Thyroid gland (tissue), 4 donors: Measurements from ENCODE around the gene HHIP.

Source experiments
- CTCF ChIP-seq, 6 experiments: fragments of 200-600 bp in 3 of 6; fragments of 450-650 bp in 3 of 6; sonication (generic) in 3 of 6; IDR thresholded peaks; one replicate each; pipeline ENCODE4 v1.5.1; 2016 to 2019; ENCODE audit warnings: antibody characterized with exemption in 6 of 6, mild to moderate bottlenecking in 2 of 6, inconsistent platforms in 1 of 6, moderate library complexity in 1 of 6
- POLR2A ChIP-seq, 2 donors: fragments of 450-650 bp; IDR thresholded peaks; one replicate each; pipeline ENCODE4 v1.6.1; 2017; ENCODE audit warnings: antibody characterized with exemption in 2 of 2, mild to moderate bottlenecking in 2 of 2, moderate library complexity in 1 of 2

- no peak for TF ChIP-seq CTCF (IDR thresholded peaks at IDR 0.05)
- TF ChIP-seq POLR2A (IDR thresholded peaks at IDR 0.05), result no peak
Measured at GRCh38 chr4:144689125-144689524, 43.2 kb downstream of the HHIP start.
